Daoy (cell line): ENCODE results near the gene IFTAP. TPM values are rescaled to one million over a fixed set of nuclear protein-coding genes. Genes with fewer than 3 reads are reported as not detected.

Experiments
- total RNA-seq: library from RNA; depleted of rRNA; stranded (reverse); fragments of >200 nt; shearing (Covaris generic); gene quantifications from 2 replicates; pipeline ENCODE4 v1.2.3, GENCODE V29; 2014; rRNA removed

The IFTAP gene
- total RNA-seq, 1 experiment from 2014 or later = 31.7 TPM

Other genes starting within 250 kb of the IFTAP start
- gene TRAF6, start 84.2 kb upstream of the IFTAP start, total RNA-seq = 4.5 and 8.2 TPM in 2 replicates
- gene RAG1, start 26.5 kb upstream of the IFTAP start, total RNA-seq = 0.18 and 0.29 TPM in 2 replicates
- gene RAG2, start 3.7 kb downstream of the IFTAP start, total RNA-seq = not detected in 2 replicates